HepG2 (cell line): Measurements from ENCODE around the gene SGK1. TPM values are rescaled to one million over a fixed set of nuclear protein-coding genes. Genes with fewer than 3 reads are reported as not detected.

ENCODE experiments used
- ELF4 ChIP-seq: sonication (generic); formaldehyde crosslinking; IDR thresholded peaks from 2 replicates; pipeline ENCODE4 v1.5.0; 2020; ENCODE audit warnings: missing genetic modification reagents, mild to moderate bottlenecking, moderate library complexity, borderline replicate concordance
- FOXJ3 ChIP-seq: sonication (generic); formaldehyde crosslinking; IDR thresholded peaks from 2 replicates; pipeline ENCODE4 v1.4.0; 2020; ENCODE audit warnings: missing genetic modification reagents, mild to moderate bottlenecking, borderline replicate concordance
- GMEB1 ChIP-seq: sonication (generic); formaldehyde crosslinking; IDR thresholded peaks from 2 replicates; pipeline ENCODE4 v1.5.1; 2020; ENCODE audit warnings: missing genetic modification reagents, mild to moderate bottlenecking, borderline replicate concordance
- ZBED4 ChIP-seq: sonication (generic); formaldehyde crosslinking; IDR thresholded peaks from 2 replicates; pipeline ENCODE4 v1.4.0; 2020; ENCODE audit warnings: missing genetic modification reagents, borderline replicate concordance
- ZNF180 ChIP-seq: sonication (generic); formaldehyde crosslinking; IDR thresholded peaks from 2 replicates; pipeline ENCODE4 v1.4.0; 2020; ENCODE audit warnings: low read depth, missing genetic modification reagents, borderline replicate concordance
- ZNF337 ChIP-seq: sonication (generic); formaldehyde crosslinking; IDR thresholded peaks from 2 replicates; pipeline ENCODE4 v1.5.1; 2020; ENCODE audit warnings: missing genetic modification reagents, low read depth, mild to moderate bottlenecking, borderline replicate concordance
- ZNF556 ChIP-seq: sonication (generic); formaldehyde crosslinking; IDR thresholded peaks from 2 replicates; pipeline ENCODE4 v1.4.0; 2020; ENCODE audit warnings: mild to moderate bottlenecking, missing genetic modification reagents, borderline replicate concordance
- ZNF639 ChIP-seq: conservative IDR thresholded peaks from 2 replicates; pipeline ENCODE4 v1.6.1; 2018; ENCODE audit warnings: missing genetic modification reagents
- polyA plus RNA-seq, 8 experiments: library from polyadenylated mRNA; depleted of rRNA in 3 of 8; stranded (reverse) in 7 of 8; unstranded in 1 of 8; fragments of >200 nt; fragmentation: Illumina TruSeq in 4 of 8; extraction: Trizol in 4 of 8; gene quantifications; 2 replicates each; pipeline versions ENCODE4 v1.2.1 to v1.2.3, GENCODE V29; 2011 to 2016; ENCODE audit warnings: low read depth in 4 of 8, missing spikeins in 1 of 8, mixed read lengths in 1 of 8; ENCODE audit not compliant: insufficient read depth in 1 of 8
- total RNA-seq, 5 experiments: library from RNA; depleted of rRNA; stranded (reverse); fragments of >200 nt; fragmentation: Illumina TruSeq; extraction: Trizol; gene quantifications; 2 replicates each; pipeline ENCODE4 v1.2.3, GENCODE V29; 2016; ENCODE audit warnings: low read depth in 1 of 5
- TF ChIP-seq, protein P1 (sequence below): sonication (generic); formaldehyde crosslinking; IDR thresholded peaks from 2 replicates; pipeline ENCODE4 v1.4.0; 2020; ENCODE audit warnings: missing genetic modification reagents
- TF ChIP-seq, protein P2 (sequence below): sonication (generic); formaldehyde crosslinking; IDR thresholded peaks from 2 replicates; pipeline ENCODE4 v1.4.0; 2020; ENCODE audit warnings: low read depth, mild to moderate bottlenecking, missing genetic modification reagents
- TF ChIP-seq, protein P3 (sequence below): sonication (generic); formaldehyde crosslinking; IDR thresholded peaks from 2 replicates; pipeline ENCODE4 v1.4.0; 2020; ENCODE audit warnings: missing genetic modification reagents

The SGK1 gene
- total and polyA plus RNA-seq, 2 of the 13 experiments (the other 11 are each of a cell fraction or from before 2014, with no cell fraction given) = 56.1 to 56.2 TPM

DNA sequence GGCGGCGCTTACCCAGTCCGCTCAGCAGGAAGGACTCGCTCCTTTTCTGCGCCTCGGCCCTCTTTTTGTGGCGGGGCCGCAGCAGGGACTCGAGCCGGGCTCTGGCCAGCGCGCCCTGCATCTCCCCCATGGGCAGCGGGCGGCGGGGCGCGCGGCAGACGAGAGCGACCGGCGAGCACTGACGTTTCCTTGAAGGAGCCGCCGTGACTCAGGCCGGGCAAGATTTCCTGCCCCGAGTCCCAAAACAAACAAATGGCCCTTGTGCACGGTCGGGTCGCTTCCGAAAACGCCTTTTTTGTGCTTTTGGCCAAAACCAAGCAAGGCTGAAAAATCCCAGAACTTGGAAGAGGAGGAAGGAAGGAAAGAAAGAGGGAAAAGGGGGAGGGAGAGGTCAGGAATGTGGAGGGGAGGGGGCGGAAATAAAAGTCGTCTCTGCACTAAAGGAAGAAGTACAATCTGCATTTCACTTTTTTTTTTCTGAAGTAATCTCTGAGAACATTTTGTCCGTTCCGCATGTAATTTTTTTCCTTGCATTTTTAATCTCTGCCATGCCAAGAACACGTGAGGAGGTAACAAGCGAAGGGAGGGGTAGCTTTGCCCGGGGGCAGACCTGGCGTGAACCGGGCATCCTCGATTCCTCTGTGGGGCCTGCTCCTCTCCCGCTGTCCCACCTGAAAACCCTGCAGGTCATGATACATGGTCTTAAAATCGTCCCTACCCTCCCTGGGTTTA is 142.2 kb downstream of the SGK1 start (continued):
- TF ChIP-seq, protein P1, sequence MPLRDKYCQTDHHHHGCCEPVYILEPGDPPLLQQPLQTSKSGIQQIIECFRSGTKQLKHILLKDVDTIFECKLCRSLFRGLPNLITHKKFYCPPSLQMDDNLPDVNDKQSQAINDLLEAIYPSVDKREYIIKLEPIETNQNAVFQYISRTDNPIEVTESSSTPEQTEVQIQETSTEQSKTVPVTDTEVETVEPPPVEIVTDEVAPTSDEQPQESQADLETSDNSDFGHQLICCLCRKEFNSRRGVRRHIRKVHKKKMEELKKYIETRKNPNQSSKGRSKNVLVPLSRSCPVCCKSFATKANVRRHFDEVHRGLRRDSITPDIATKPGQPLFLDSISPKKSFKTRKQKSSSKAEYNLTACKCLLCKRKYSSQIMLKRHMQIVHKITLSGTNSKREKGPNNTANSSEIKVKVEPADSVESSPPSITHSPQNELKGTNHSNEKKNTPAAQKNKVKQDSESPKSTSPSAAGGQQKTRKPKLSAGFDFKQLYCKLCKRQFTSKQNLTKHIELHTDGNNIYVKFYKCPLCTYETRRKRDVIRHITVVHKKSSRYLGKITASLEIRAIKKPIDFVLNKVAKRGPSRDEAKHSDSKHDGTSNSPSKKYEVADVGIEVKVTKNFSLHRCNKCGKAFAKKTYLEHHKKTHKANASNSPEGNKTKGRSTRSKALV (CRISPR knock-in tag) = no peak
- TF ChIP-seq, protein P2, sequence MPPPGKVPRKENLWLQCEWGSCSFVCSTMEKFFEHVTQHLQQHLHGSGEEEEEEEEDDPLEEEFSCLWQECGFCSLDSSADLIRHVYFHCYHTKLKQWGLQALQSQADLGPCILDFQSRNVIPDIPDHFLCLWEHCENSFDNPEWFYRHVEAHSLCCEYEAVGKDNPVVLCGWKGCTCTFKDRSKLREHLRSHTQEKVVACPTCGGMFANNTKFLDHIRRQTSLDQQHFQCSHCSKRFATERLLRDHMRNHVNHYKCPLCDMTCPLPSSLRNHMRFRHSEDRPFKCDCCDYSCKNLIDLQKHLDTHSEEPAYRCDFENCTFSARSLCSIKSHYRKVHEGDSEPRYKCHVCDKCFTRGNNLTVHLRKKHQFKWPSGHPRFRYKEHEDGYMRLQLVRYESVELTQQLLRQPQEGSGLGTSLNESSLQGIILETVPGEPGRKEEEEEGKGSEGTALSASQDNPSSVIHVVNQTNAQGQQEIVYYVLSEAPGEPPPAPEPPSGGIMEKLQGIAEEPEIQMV (CRISPR knock-in tag) = no peak
- TF ChIP-seq ZNF180 (no peak), ZBED4 (CRISPR knock-in tag) (no peak), ZNF556 (CRISPR knock-in tag) (no peak), FOXJ3 (CRISPR knock-in tag) (no peak), ZNF337 (CRISPR knock-in tag) (no peak), ELF4 (no peak), ZNF639 (CRISPR knock-in tag) (0 out of 2 replicates have a peak, but pooled peaks have one; percentile 11), GMEB1 (no peak)
- TF ChIP-seq, protein P3, sequence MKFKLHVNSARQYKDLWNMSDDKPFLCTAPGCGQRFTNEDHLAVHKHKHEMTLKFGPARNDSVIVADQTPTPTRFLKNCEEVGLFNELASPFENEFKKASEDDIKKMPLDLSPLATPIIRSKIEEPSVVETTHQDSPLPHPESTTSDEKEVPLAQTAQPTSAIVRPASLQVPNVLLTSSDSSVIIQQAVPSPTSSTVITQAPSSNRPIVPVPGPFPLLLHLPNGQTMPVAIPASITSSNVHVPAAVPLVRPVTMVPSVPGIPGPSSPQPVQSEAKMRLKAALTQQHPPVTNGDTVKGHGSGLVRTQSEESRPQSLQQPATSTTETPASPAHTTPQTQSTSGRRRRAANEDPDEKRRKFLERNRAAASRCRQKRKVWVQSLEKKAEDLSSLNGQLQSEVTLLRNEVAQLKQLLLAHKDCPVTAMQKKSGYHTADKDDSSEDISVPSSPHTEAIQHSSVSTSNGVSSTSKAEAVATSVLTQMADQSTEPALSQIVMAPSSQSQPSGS (CRISPR knock-in tag) = no peak
